Hepatocyte (in vitro differentiated cells): ENCODE results near the gene LPAR6. TPM values are rescaled to one million over a fixed set of nuclear protein-coding genes. Genes with fewer than 3 reads are reported as not detected.

Experiments
- DNase-seq: peaks from one replicate; pipeline ENCODE4 v3.0.0-alpha.2; 2016; ENCODE audit warnings: low spot score
- H2AFZ ChIP-seq: fragments of 200-600 bp; sonication (generic); 2 replicates; pipeline ENCODE4 v1.6.0; 2016; ENCODE audit warnings: antibody characterized with exemption, mild to moderate bottlenecking
- H3K27ac ChIP-seq: fragments of 200-600 bp; sonication (generic); 2 replicates; pipeline ENCODE4 v1.5.1; 2016; ENCODE audit warnings: mild to moderate bottlenecking
- H3K27me3 ChIP-seq: fragments of 200-600 bp; sonication (generic); 2 replicates; pipeline ENCODE4 v1.6.1; 2016
- H3K36me3 ChIP-seq: fragments of 200-600 bp; sonication (generic); replicated peaks from 2 replicates; pipeline ENCODE4 v1.5.1; 2016; ENCODE audit warnings: low read depth; ENCODE audit not compliant: insufficient read depth
- H3K4me1 ChIP-seq: fragments of 200-600 bp; sonication (generic); 2 replicates; pipeline ENCODE4 v1.5.1; 2016; ENCODE audit warnings: mild to moderate bottlenecking, moderate library complexity; ENCODE audit not compliant: insufficient read depth
- H3K4me2 ChIP-seq: fragments of 200-600 bp; sonication (generic); 2 replicates; pipeline ENCODE4 v1.6.0; 2016
- H3K4me3 ChIP-seq: fragments of 200-600 bp; sonication (generic); 2 replicates; pipeline ENCODE4 v1.5.1; 2016; ENCODE audit warnings: mild to moderate bottlenecking
- H3K79me2 ChIP-seq: fragments of 200-600 bp; sonication (generic); 2 replicates; pipeline ENCODE4 v1.6.0; 2017; ENCODE audit warnings: mild to moderate bottlenecking
- H3K9me2 ChIP-seq: fragments of 200-600 bp; sonication (generic); replicated peaks from 2 replicates; pipeline ENCODE4 v1.6.0; 2017; ENCODE audit warnings: mild to moderate bottlenecking; ENCODE audit not compliant: insufficient read depth
- H3K9me3 ChIP-seq: fragments of 200-600 bp; sonication (generic); 2 replicates; pipeline ENCODE4 v1.5.1; 2016; ENCODE audit warnings: low read depth, mild to moderate bottlenecking
- H4K20me1 ChIP-seq: fragments of 200-600 bp; sonication (generic); 2 replicates; pipeline ENCODE4 v1.6.0; 2016; ENCODE audit warnings: mild to moderate bottlenecking; ENCODE audit not compliant: insufficient read depth, poor library complexity, severe bottlenecking
- CTCF ChIP-seq: fragments of 200-600 bp; sonication (generic); IDR thresholded peaks from 2 replicates; pipeline ENCODE4 v1.5.1; 2016; ENCODE audit warnings: antibody characterized with exemption, mild to moderate bottlenecking; ENCODE audit not compliant: poor library complexity
- EZH2 ChIP-seq: fragments of 200-600 bp; sonication (generic); IDR thresholded peaks from 2 replicates; pipeline ENCODE4 v1.6.1; 2016; ENCODE audit warnings: antibody characterized with exemption, mild to moderate bottlenecking, borderline replicate concordance
- EZH2phosphoT487 ChIP-seq: fragments of 200-600 bp; sonication (generic); IDR thresholded peaks from one replicate; pipeline ENCODE4 v1.6.1; 2018; ENCODE audit warnings: antibody characterized with exemption, mild to moderate bottlenecking, low read depth, moderate library complexity; ENCODE audit not compliant: unreplicated experiment, severe bottlenecking
- WGBS: methylation state at CpG from one replicate; pipeline ENCODE4 v1.1.6; 2016; ENCODE audit warnings: low lambda C conversion rate; ENCODE audit errors: missing lambda C conversion rate; 5-methylcytosine and 5-hydroxymethylcytosine counted together
- polyA plus RNA-seq: library from polyadenylated mRNA; unstranded; fragments of >200 nt; fragmentation: Nextera tagmentation; extraction: Ambion mirVana; gene quantifications from 2 replicates; pipeline ENCODE4 v1.2.1, GENCODE V29; 2016
- total RNA-seq: library from RNA; depleted of rRNA; stranded (reverse); fragments of >200 nt; gene quantifications from 2 replicates; pipeline ENCODE4 v1.2.3, GENCODE V29; 2014

LPAR6 gene
- total and polyA plus RNA-seq, 2 experiments from 2014 or later, result 8.2 to 22.8 TPM

GRCh38 chr13:48404952-48405351 is 8.0 kb downstream of the LPAR6 start:
- Histone ChIP-seq H3K27ac (no peak overlapping the region), H3K4me2 (no peak overlapping the region), H4K20me1 (no peaks in the 10 kb centered on the region), H3K36me3 (no peaks in the 10 kb centered on the region), H2AFZ (no peak overlapping the region), H3K27me3 (no peaks in the 10 kb centered on the region), H3K9me2 (no peaks in the 10 kb centered on the region), H3K79me2 (peaks cover 20% of the 10 kb centered on the region), H3K4me3 (no peak overlapping the region), H3K4me1 (peaks cover 18% of the 10 kb centered on the region), H3K9me3 (no peaks in the 10 kb centered on the region)
- TF ChIP-seq EZH2phosphoT487 (no peak), CTCF (no peak), EZH2 (no peak)
- WGBS, result 93% methylated on average over 1 of the region's 1 CpG
- no peak for DNase-seq

- Histone ChIP-seq H3K27me3 (no peaks in the 10 kb centered on the region), H3K4me2 (no peak overlapping the region), H3K4me3 (no peak overlapping the region), H4K20me1 (no peaks in the 10 kb centered on the region), H3K9me2 (no peaks in the 10 kb centered on the region), H3K79me2 (peaks cover 11% of the 10 kb centered on the region), H3K9me3 (no peaks in the 10 kb centered on the region), H2AFZ (no peak overlapping the region), H3K4me1 (peaks cover 21% of the 10 kb centered on the region), H3K36me3 (no peaks in the 10 kb centered on the region), H3K27ac (no peak overlapping the region)
- WGBS, result 93% methylated on average over 8 of the region's 8 CpGs
- DNase-seq, result no peak
- TF ChIP-seq CTCF (no peak), EZH2 (no peak), EZH2phosphoT487 (no peak)
Measured at GRCh38 chr13:48403913-48404312, 9.0 kb downstream of the LPAR6 start.

GRCh38 chr13:48403151-48403631 is 9.7 kb downstream of the LPAR6 start:
- TF ChIP-seq EZH2phosphoT487, result no peak
- no peak for TF ChIP-seq CTCF
- TF ChIP-seq EZH2, result no peak
- Histone ChIP-seq H3K9me3 (no peaks in the 10 kb centered on the region), H4K20me1 (no peaks in the 10 kb centered on the region), H3K79me2 (peaks cover 8% of the 10 kb centered on the region), H3K4me3 (no peak overlapping the region), H3K4me2 (peak overlapping the region; percentile 25), H3K9me2 (no peaks in the 10 kb centered on the region), H2AFZ (no peak overlapping the region), H3K27ac (no peak overlapping the region), H3K27me3 (no peaks in the 10 kb centered on the region), H3K36me3 (no peaks in the 10 kb centered on the region), H3K4me1 (peaks cover 21% of the 10 kb centered on the region)
- 82% methylated on average over 2 of the region's 2 CpGs for WGBS
- no peak for DNase-seq
